ENCODE measurements around the gene SCUBE1. TPM values are rescaled to one million over a fixed set of nuclear protein-coding genes. Genes with fewer than 3 reads are reported as not detected.

SCUBE1 gene
- total and polyA plus RNA-seq, 10 of the 15 experiments (the other 5 are each of a cell fraction or from before 2014, with no cell fraction given) = not detected

GRCh38 chr22:43170131-43170480 lies 173.1 kb downstream of the SCUBE1 start:
- peaks cover 2 to 12% of the 10 kb centered on the region in 2 experiments; a peak in 3 of 4 replicates for H3K36me3 ChIP-seq (ENCODE audit: control insufficient read depth in 2 of 2, insufficient read depth in 2 of 2, low read length in 1 of 2)

More at GRCh38 chr22:43170131-43170480, 173.1 kb downstream of the SCUBE1 start:
- no peak for FAIRE-seq
- Histone ChIP-seq H3K27ac (ENCODE audit: control insufficient read depth, insufficient read depth) (no peak overlapping the region), H3K4me3 (no peak overlapping the region), H3K79me2 (ENCODE audit: control insufficient read depth, insufficient read depth, low read length) (no peaks in the 10 kb centered on the region), H3K9ac (ENCODE audit: control insufficient read depth, insufficient read depth, low read length) (no peak overlapping the region), H2AFZ (ENCODE audit: control insufficient read depth, low read depth, low read length) (no peak overlapping the region), H3K4me2 (ENCODE audit: control insufficient read depth, insufficient read depth) (no peak overlapping the region), H3K4me1 (ENCODE audit: control insufficient read depth, insufficient read depth, low read length) (no peaks in the 10 kb centered on the region), H4K20me1 (ENCODE audit: control insufficient read depth, insufficient read depth) (no peaks in the 10 kb centered on the region), H3K27me3 (replicated peaks in 1 of 2; ENCODE audit: control insufficient read depth in 2 of 2, insufficient read depth in 2 of 2, low read length in 1 of 2) (no peaks in the 10 kb centered on the region), H3K9me3 (replicated peaks; ENCODE audit: control insufficient read depth, insufficient read depth, low read length) (no peaks in the 10 kb centered on the region)
- ChIA-PET SMC1A (ENCODE audit: uncharacterized antibody, unreplicated experiment) (no interaction called here), RAD21 (ENCODE audit: unreplicated experiment) (no interaction called here), CTCF (no interaction called here), POLR2A (no interaction called here)
- intact Hi-C loops (cut with micrococcal nuclease; ENCODE audit: unreplicated experiment) (no loop called here), in situ Hi-C loops (cut with MboI) (no loop called here)
- BruUV-seq (replicated peaks) = no TSS peak
- no peak for ATAC-seq
- DNase-seq (ENCODE audit: low read depth, low spot score) = no peak
- TF ChIP-seq NR2C2 (IDR thresholded peaks at IDR 0.05; ENCODE audit: borderline replicate concordance, control insufficient read depth, insufficient read length, low read depth) = no peak
- no peak for TF ChIP-seq WRNIP1 (IDR thresholded peaks at IDR 0.05; ENCODE audit: borderline replicate concordance, low read depth, low read length)
- no peak for TF ChIP-seq GATAD2B (conservative IDR thresholded peaks at IDR 0.05; ENCODE audit: low read depth)
- TF ChIP-seq RUNX3 (IDR thresholded peaks at IDR 0.05; ENCODE audit: low read length) = no peak
- no peak for TF ChIP-seq HDAC6 (IDR thresholded peaks at IDR 0.05; ENCODE audit: unreplicated experiment)
- no peak for TF ChIP-seq CREB1 (IDR thresholded peaks at IDR 0.05; ENCODE audit: low read depth)
- TF ChIP-seq HCFC1 (IDR thresholded peaks at IDR 0.05; ENCODE audit: low read length) = no peak
- TF ChIP-seq E4F1 (IDR thresholded peaks at IDR 0.05; ENCODE audit: borderline replicate concordance, partially characterized antibody) = no peak
- TF ChIP-seq TCF3 (IDR thresholded peaks at IDR 0.05; ENCODE audit: borderline replicate concordance, insufficient read depth, low read depth, low read length) = no peak
- TF ChIP-seq SUZ12 (IDR thresholded peaks at IDR 0.05; ENCODE audit: unreplicated experiment) = no peak
- no peak for TF ChIP-seq CBX3 (IDR thresholded peaks at IDR 0.05; ENCODE audit: borderline replicate concordance, low read depth)
- TF ChIP-seq JUNB (IDR thresholded peaks at IDR 0.05) = no peak
- TF ChIP-seq EZH2 (IDR thresholded peaks at IDR 0.05; ENCODE audit: borderline replicate concordance, control insufficient read depth, low read depth, low read length) = no peak
- TF ChIP-seq ZNF622 (IDR thresholded peaks at IDR 0.05) = no peak
- TF ChIP-seq PML (IDR thresholded peaks at IDR 0.05; ENCODE audit: low read length) = no peak
- TF ChIP-seq MTA3 (IDR thresholded peaks at IDR 0.05; ENCODE audit: borderline replicate concordance, low read length) = no peak
- TF ChIP-seq POLR2AphosphoS5 (IDR thresholded peaks at IDR 0.05; ENCODE audit: low read length) = no peak
- no peak for TF ChIP-seq NFYB (IDR thresholded peaks at IDR 0.05; ENCODE audit: insufficient read depth, low read depth, low read length)
- TF ChIP-seq MTA2 (IDR thresholded peaks at IDR 0.05; ENCODE audit: low read depth) = no peak
- WGBS (ENCODE audit: insufficient coverage, insufficient replicate concordance, low lambda C conversion rate, missing lambda C conversion rate) = 82% methylated on average over 9 of the region's 9 CpGs

Data from GM12878 (cell line).